ENCODE data around the gene GPR65.

GPR65 gene

GRCh38 chr14:88049266-88049665 lies 44.3 kb downstream of the GPR65 start:
- H3K36me3 ChIP-seq (ENCODE audit: control insufficient read depth, insufficient read depth, low read length) = no peaks in the 10 kb centered on the region
- no peak overlapping the region for H3K27ac ChIP-seq (ENCODE audit: low read depth, low read length)
- H3K9ac ChIP-seq (ENCODE audit: low read length) = no peak overlapping the region
- no peaks in the 10 kb centered on the region for H3K27me3 ChIP-seq (ENCODE audit: control insufficient read depth, insufficient read depth, low read length)
- no peak overlapping the region for H3K4me3 ChIP-seq (ENCODE audit: low read length)
- H3K4me1 ChIP-seq (ENCODE audit: control insufficient read depth, insufficient read depth, low read length) = no peaks in the 10 kb centered on the region

- no peaks in the 10 kb centered on the region for H3K36me3 ChIP-seq (ENCODE audit: control insufficient read depth, insufficient read depth, low read length)
- H3K4me1 ChIP-seq (ENCODE audit: control insufficient read depth, insufficient read depth, low read length) = no peaks in the 10 kb centered on the region
- H3K4me3 ChIP-seq (ENCODE audit: low read length) = no peak overlapping the region
- H3K9ac ChIP-seq (ENCODE audit: low read length) = no peak overlapping the region
- no peak overlapping the region for H3K27ac ChIP-seq (ENCODE audit: low read depth, low read length)
- H3K27me3 ChIP-seq (ENCODE audit: control insufficient read depth, insufficient read depth, low read length) = no peaks in the 10 kb centered on the region
Measured at GRCh38 chr14:88049936-88050335, 45.0 kb downstream of the GPR65 start.

- Histone ChIP-seq H3K9ac (ENCODE audit: low read length) (no peak overlapping the region), H3K27ac (ENCODE audit: low read depth, low read length) (no peak overlapping the region), H3K4me1 (ENCODE audit: control insufficient read depth, insufficient read depth, low read length) (no peaks in the 10 kb centered on the region), H3K4me3 (ENCODE audit: low read length) (no peak overlapping the region), H3K27me3 (ENCODE audit: control insufficient read depth, insufficient read depth, low read length) (no peaks in the 10 kb centered on the region), H3K36me3 (ENCODE audit: control insufficient read depth, insufficient read depth, low read length) (no peaks in the 10 kb centered on the region)
Measured at GRCh38 chr14:88060576-88060975, 55.6 kb downstream of the GPR65 start.

GRCh38 chr14:88063811-88064210 lies 58.9 kb downstream of the GPR65 start:
- no peaks in the 10 kb centered on the region for H3K36me3 ChIP-seq (ENCODE audit: control insufficient read depth, insufficient read depth, low read length)
- H3K4me3 ChIP-seq (ENCODE audit: low read length) = no peak overlapping the region
- H3K27ac ChIP-seq (ENCODE audit: low read depth, low read length) = no peak overlapping the region
- H3K9ac ChIP-seq (ENCODE audit: low read length) = no peak overlapping the region
- no peaks in the 10 kb centered on the region for H3K27me3 ChIP-seq (ENCODE audit: control insufficient read depth, insufficient read depth, low read length)
- no peaks in the 10 kb centered on the region for H3K4me1 ChIP-seq (ENCODE audit: control insufficient read depth, insufficient read depth, low read length)

Measured in rectal smooth muscle tissue (tissue), 1 donor.